Measurements from ENCODE around the gene RAB5IF. TPM values are rescaled to one million over a fixed set of nuclear protein-coding genes. Genes with fewer than 3 reads are reported as not detected.

The RAB5IF gene
- total RNA-seq, 4 donors from 2014 or later: 68.0 to 107 (median 79.1) TPM

GRCh38 chr20:36628076-36628475 is 22.5 kb downstream of the RAB5IF start:
- TF ChIP-seq CTCF (IDR thresholded peaks at IDR 0.05; ENCODE audit: low read depth): no peak

- TF ChIP-seq CTCF (IDR thresholded peaks at IDR 0.05; ENCODE audit: low read depth): no peak
Measured at GRCh38 chr20:36629719-36630681, 24.4 kb downstream of the RAB5IF start.

GRCh38 chr20:36631646-36632045 is 26.1 kb downstream of the RAB5IF start:
- TF ChIP-seq CTCF (IDR thresholded peaks at IDR 0.05; ENCODE audit: low read depth): no peak

- no peak for TF ChIP-seq CTCF (IDR thresholded peaks at IDR 0.05; ENCODE audit: low read depth)
Measured at GRCh38 chr20:36632147-36632486, 26.5 kb downstream of the RAB5IF start.

GRCh38 chr20:36632487-36633284 is 27.1 kb downstream of the RAB5IF start:
- TF ChIP-seq CTCF (IDR thresholded peaks at IDR 0.05; ENCODE audit: low read depth): no peak

GRCh38 chr20:36633285-36633772 is 27.8 kb downstream of the RAB5IF start:
- no peak for TF ChIP-seq CTCF (IDR thresholded peaks at IDR 0.05; ENCODE audit: low read depth)

- no peak for TF ChIP-seq CTCF (IDR thresholded peaks at IDR 0.05; ENCODE audit: low read depth)
Measured at GRCh38 chr20:36634342-36634741, 28.8 kb downstream of the RAB5IF start.

Measured in subcutaneous adipose tissue (tissue), 4 donors.